GM06990 (cell line): Measurements from ENCODE around the gene EVC.

ENCODE experiments used
- DNase-seq: peaks from one replicate; pipeline ENCODE4 v3.0.0-alpha.2; 2011; ENCODE audit not compliant: insufficient read length; ENCODE audit errors: extremely low read depth
- H3K27me3 ChIP-seq: replicated peaks from 2 replicates; pipeline ENCODE4 v1.6.0; 2011; ENCODE audit warnings: low read length; ENCODE audit not compliant: control insufficient read depth, insufficient read depth
- H3K36me3 ChIP-seq: 2 replicates; pipeline ENCODE4 v1.5.1; 2011; ENCODE audit warnings: low read length; ENCODE audit not compliant: control insufficient read depth, insufficient read depth
- H3K4me3 ChIP-seq: replicated peaks from 2 replicates; pipeline ENCODE4 v1.5.1; 2011; ENCODE audit warnings: low read depth, mild to moderate bottlenecking, control low read depth, low read length
- TF ChIP-seq, protein P1 (sequence below): IDR thresholded peaks from 2 replicates; pipeline ENCODE4 v1.5.1; 2011; ENCODE audit warnings: low read length, control low read depth, mild to moderate bottlenecking, inconsistent platforms; ENCODE audit not compliant: insufficient read depth, poor library complexity, severe bottlenecking

Gene EVC

GRCh38 chr4:5710961-5711478 lies at the start of gene EVC:
Gene EVC, plus strand, starts transcription at chr4:5711201. Its CDS starts 180 bp downstream, at chr4:5711381.
- TF ChIP-seq, protein P1, sequence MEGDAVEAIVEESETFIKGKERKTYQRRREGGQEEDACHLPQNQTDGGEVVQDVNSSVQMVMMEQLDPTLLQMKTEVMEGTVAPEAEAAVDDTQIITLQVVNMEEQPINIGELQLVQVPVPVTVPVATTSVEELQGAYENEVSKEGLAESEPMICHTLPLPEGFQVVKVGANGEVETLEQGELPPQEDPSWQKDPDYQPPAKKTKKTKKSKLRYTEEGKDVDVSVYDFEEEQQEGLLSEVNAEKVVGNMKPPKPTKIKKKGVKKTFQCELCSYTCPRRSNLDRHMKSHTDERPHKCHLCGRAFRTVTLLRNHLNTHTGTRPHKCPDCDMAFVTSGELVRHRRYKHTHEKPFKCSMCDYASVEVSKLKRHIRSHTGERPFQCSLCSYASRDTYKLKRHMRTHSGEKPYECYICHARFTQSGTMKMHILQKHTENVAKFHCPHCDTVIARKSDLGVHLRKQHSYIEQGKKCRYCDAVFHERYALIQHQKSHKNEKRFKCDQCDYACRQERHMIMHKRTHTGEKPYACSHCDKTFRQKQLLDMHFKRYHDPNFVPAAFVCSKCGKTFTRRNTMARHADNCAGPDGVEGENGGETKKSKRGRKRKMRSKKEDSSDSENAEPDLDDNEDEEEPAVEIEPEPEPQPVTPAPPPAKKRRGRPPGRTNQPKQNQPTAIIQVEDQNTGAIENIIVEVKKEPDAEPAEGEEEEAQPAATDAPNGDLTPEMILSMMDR, result no peak
- peak; percentile 78 for DNase-seq
- Histone ChIP-seq H3K27me3 (no peaks in the 10 kb centered on the region), H3K4me3 (peak within 1 kb of the TSS; percentile 66), H3K36me3 (no peaks in the 10 kb centered on the region)

DNA sequence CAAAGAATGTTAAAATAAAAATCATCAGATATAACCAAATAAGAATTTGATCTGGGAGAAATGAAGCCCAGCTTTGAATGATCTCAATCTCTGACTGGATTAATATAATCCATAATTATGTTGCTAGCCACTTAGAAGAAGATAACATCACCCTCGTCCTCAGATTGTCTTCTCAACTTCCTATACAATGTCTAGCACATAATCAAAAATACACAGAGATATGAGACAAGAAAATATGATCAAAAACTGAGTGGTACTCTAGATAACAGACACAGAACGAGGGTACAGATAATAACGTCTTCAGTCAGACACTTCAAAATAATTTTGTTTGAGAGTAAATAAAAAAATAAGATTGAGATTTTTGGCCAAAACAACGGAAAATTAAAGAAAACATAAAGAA lies 49.8 kb upstream of the EVC start:
- TF ChIP-seq, protein P1, result no peak
- peaks cover 4% of the 10 kb centered on the region for H3K36me3 ChIP-seq
- H3K27me3 ChIP-seq, result no peaks in the 10 kb centered on the region
- DNase-seq, result no peak
- no peak overlapping the region for H3K4me3 ChIP-seq

DNA sequence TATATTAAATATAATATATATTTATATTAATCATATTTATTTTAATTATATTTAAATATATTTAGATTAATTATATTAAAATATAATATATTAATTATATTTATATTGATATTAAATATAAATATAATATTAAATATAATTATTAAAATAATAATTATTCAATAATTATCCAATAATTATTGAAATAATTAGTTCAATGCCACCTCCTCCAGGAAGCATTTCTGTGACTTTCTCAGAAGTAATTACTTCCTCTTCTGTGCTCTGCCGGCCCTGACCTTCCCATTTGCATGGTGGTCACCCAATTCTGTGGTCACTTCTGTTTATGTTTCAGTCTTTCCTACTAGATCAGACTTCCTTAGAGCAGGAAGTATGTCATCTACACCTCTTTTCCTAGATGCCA lies 48.4 kb upstream of the EVC start:
- peaks cover 2% of the 10 kb centered on the region for H3K36me3 ChIP-seq
- H3K27me3 ChIP-seq, result no peaks in the 10 kb centered on the region
- no peak for DNase-seq
- H3K4me3 ChIP-seq, result no peak overlapping the region
- TF ChIP-seq, protein P1, result no peak

- peaks cover 2% of the 10 kb centered on the region for H3K36me3 ChIP-seq
- TF ChIP-seq, protein P1, result no peak
- H3K4me3 ChIP-seq, result no peak overlapping the region
- no peaks in the 10 kb centered on the region for H3K27me3 ChIP-seq
- no peak for DNase-seq
Observed at GRCh38 chr4:5664778-5665177, 46.2 kb upstream of the EVC start.

- Histone ChIP-seq H3K4me3 (no peak overlapping the region), H3K27me3 (no peaks in the 10 kb centered on the region), H3K36me3 (peaks cover 2% of the 10 kb centered on the region)
- TF ChIP-seq, protein P1, result no peak
- DNase-seq, result no peak
Observed at GRCh38 chr4:5666741-5667140, 44.3 kb upstream of the EVC start.

- no peak overlapping the region for H3K4me3 ChIP-seq
- TF ChIP-seq, protein P1, result no peak
- DNase-seq, result no peak
- no peaks in the 10 kb centered on the region for H3K27me3 ChIP-seq
- H3K36me3 ChIP-seq, result peaks cover 2% of the 10 kb centered on the region
Observed at GRCh38 chr4:5676763-5677162, 34.2 kb upstream of the EVC start.
